Vagina (tissue), 2 donors: ENCODE measurements around the gene N4BP2L2. TPM values are rescaled to one million over a fixed set of nuclear protein-coding genes. Genes with fewer than 3 reads are reported as not detected.
"Not testable (repeated sequence)": the region's sequence is repeated elsewhere in the genome, so short reads cannot be mapped to it uniquely, and the experiment has no call there.

Experiments used
- DNase-seq, 2 donors: peaks; one replicate each; pipeline ENCODE4 v3.0.0-alpha.2; 2017; ENCODE audit errors: extremely low spot score in 2 of 2
- H3K27ac ChIP-seq: fragments of 200-600 bp; sonication (generic); one replicate; pipeline ENCODE4 v1.5.1; 2019
- H3K27me3 ChIP-seq: fragments of 200-600 bp; sonication (generic); one replicate; pipeline ENCODE4 v1.5.1; 2019
- H3K36me3 ChIP-seq, 2 donors: fragments of 200-600 bp; sonication (generic); one replicate each; pipeline ENCODE4 v1.5.1; 2017 to 2019
- H3K4me1 ChIP-seq: fragments of 200-600 bp; sonication (generic); one replicate; pipeline ENCODE4 v1.5.1; 2019
- H3K4me3 ChIP-seq, 2 donors: fragments of 200-600 bp; sonication (generic); 1 replicate in 1 of 2; 2 replicates in 1 of 2; pipeline ENCODE4 v1.5.1; 2016 to 2019
- H3K9me3 ChIP-seq: fragments of 200-600 bp; sonication (generic); one replicate; pipeline ENCODE4 v1.5.1; 2019
- CTCF ChIP-seq, 3 experiments: fragments of 450-650 bp in 2 of 3; fragments of 200-600 bp in 1 of 3; sonication (generic) in 1 of 3; IDR thresholded peaks; one replicate each; pipeline ENCODE4 v1.5.1; 2017 to 2019; ENCODE audit warnings: antibody characterized with exemption in 3 of 3, mild to moderate bottlenecking in 2 of 3, moderate library complexity in 2 of 3
- POLR2A ChIP-seq, 2 donors: fragments of 450-650 bp; IDR thresholded peaks; one replicate each; pipeline ENCODE4 v1.6.1; 2017; ENCODE audit warnings: antibody characterized with exemption in 2 of 2, mild to moderate bottlenecking in 2 of 2, moderate library complexity in 2 of 2
- POLR2AphosphoS5 ChIP-seq, 2 donors: sonication (generic); formaldehyde crosslinking; IDR thresholded peaks; one replicate each; pipeline ENCODE4 v1.9.0; 2017; ENCODE audit warnings: antibody characterized with exemption in 2 of 2, mild to moderate bottlenecking in 2 of 2, low read depth in 1 of 2; ENCODE audit not compliant: insufficient read depth in 1 of 2
- intact Hi-C: fragments of 100-400 bp; cut with DNase I; formaldehyde crosslinking; loops from one replicate; pipeline ENCODE4 v1.15.1; 2023
- total RNA-seq: library from RNA; depleted of rRNA; stranded (reverse); fragments of >200 nt; gene quantifications from one replicate; pipeline ENCODE4 v1.2.3, GENCODE V29; 2016

N4BP2L2 gene
- total RNA-seq, 1 donor from 2014 or later = 173 TPM

DNA sequence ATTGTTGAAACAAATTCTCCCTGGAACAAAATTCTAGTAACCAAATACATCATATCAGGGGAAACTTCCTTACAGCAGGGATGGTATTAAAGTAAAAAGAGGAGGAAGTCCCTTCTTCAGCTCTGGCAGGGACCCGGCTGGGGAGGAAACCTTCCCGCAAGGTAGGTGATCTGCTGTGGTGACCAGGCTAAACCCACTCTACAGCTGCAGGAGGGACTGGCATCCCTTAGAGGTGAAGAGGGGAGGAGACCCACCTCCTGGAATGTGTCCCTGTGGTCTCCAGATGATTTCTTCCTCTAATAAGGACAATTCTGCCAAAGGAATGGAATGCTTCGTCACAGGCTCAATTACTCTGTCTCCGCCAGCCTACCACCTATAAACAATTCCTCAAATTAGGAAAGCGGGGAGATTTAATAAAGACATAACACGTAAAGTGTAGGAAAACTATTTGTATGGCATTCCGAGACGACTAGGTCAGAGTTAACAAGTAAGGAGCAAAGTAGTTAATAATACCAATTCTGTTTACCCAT, 47.0 kb upstream of the N4BP2L2 start:
- H3K36me3 ChIP-seq = no peaks in the 10 kb centered on the region
- H3K4me3 ChIP-seq = peak overlapping the region; percentile 88 to 91
- peak overlapping the region; percentile 99 for H3K27ac ChIP-seq
- no peaks in the 10 kb centered on the region for H3K27me3 ChIP-seq
- TF ChIP-seq CTCF (IDR thresholded peaks at IDR 0.05) (no peak), POLR2A (IDR thresholded peaks at IDR 0.05) (no peak), POLR2AphosphoS5 (IDR thresholded peaks at IDR 0.05; ENCODE audit: insufficient read depth in 1 of 2, low read depth in 1 of 2) (no peak)
- intact Hi-C loops = loop anchor here (5.0 to 10.0 kb wide), 2 partner anchors 49 to 1137 kb away; no protein-coding TSS in a partner anchor
- H3K4me1 ChIP-seq = peaks cover 25% of the 10 kb centered on the region
- no peaks in the 10 kb centered on the region for H3K9me3 ChIP-seq
- DNase-seq = peak in 1 of 2 donors; percentile 88

- intact Hi-C loops = loop anchor here (10.0 kb wide), 1 partner anchor 52 kb away; no protein-coding TSS in a partner anchor
- no peak overlapping the region for H3K27ac ChIP-seq
These were observed 44.4 kb upstream of the N4BP2L2 start for GRCh38 chr13:32582991-32583390.

GRCh38 chr13:32582281-32582680, 43.7 kb upstream of the N4BP2L2 start:
- Histone ChIP-seq H3K4me3 (no peak overlapping the region), H3K27me3 (no peaks in the 10 kb centered on the region), H3K36me3 (no peaks in the 10 kb centered on the region), H3K4me1 (peaks cover 6% of the 10 kb centered on the region), H3K27ac (no peak overlapping the region), H3K9me3 (no peaks in the 10 kb centered on the region)
- intact Hi-C loops = loop anchor here (10.0 kb wide), 1 partner anchor 53 kb away; no protein-coding TSS in a partner anchor
- TF ChIP-seq POLR2AphosphoS5 (IDR thresholded peaks at IDR 0.05; ENCODE audit: insufficient read depth in 1 of 2, low read depth in 1 of 2) (no peak), POLR2A (IDR thresholded peaks at IDR 0.05) (no peak), CTCF (IDR thresholded peaks at IDR 0.05) (no peak)
- DNase-seq = no peak

More at GRCh38 chr13:32582991-32583390, 44.4 kb upstream of the N4BP2L2 start:
- no peaks in the 10 kb centered on the region for H3K27me3 ChIP-seq
- no peak for TF ChIP-seq POLR2AphosphoS5 (IDR thresholded peaks at IDR 0.05; ENCODE audit: insufficient read depth in 1 of 2, low read depth in 1 of 2)
- no peak for TF ChIP-seq CTCF (IDR thresholded peaks at IDR 0.05)
- no peaks in the 10 kb centered on the region for H3K9me3 ChIP-seq
- no peak for DNase-seq
- no peaks in the 10 kb centered on the region for H3K36me3 ChIP-seq
- peaks cover 6% of the 10 kb centered on the region for H3K4me1 ChIP-seq
- no peak overlapping the region for H3K4me3 ChIP-seq

GRCh38 chr13:32581177-32581786, 42.7 kb upstream of the N4BP2L2 start:
- peaks cover 6% of the 10 kb centered on the region for H3K4me1 ChIP-seq
- no peak for DNase-seq
- intact Hi-C loops = loop anchor here (10.0 kb wide), 1 partner anchor 54 kb away; no protein-coding TSS in a partner anchor
- no peaks in the 10 kb centered on the region for H3K27me3 ChIP-seq
- no peaks in the 10 kb centered on the region for H3K9me3 ChIP-seq
- H3K36me3 ChIP-seq = no peaks in the 10 kb centered on the region
- H3K27ac ChIP-seq = no peak overlapping the region
- no peak overlapping the region for H3K4me3 ChIP-seq
- no peak for TF ChIP-seq POLR2AphosphoS5 (IDR thresholded peaks at IDR 0.05; ENCODE audit: insufficient read depth in 1 of 2, low read depth in 1 of 2)
- peak in 2 of 3 experiments; percentile 16 to 37 for TF ChIP-seq CTCF (IDR thresholded peaks at IDR 0.05)

DNA sequence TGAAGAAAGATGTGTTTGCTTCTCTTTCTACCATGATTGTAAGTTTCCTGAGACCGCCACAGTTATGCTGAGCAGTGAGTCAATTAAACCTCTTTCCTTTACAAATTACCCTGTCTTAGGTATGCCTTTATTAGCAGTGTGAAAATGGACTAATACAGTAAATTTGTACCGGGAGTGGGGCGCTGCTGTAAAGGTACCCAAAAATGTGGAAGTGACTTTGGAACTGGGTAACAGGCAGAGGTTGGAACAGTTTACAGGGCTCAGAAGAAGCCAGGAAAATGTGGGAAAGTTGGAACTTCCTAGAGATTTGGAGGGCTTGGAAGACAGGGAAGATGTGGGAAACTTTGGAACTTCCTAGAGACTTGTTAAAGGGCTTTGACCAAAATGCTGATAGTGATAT, 38.4 kb upstream of the N4BP2L2 start:
- Histone ChIP-seq H3K27me3 (no peaks in the 10 kb centered on the region), H3K4me1 (no peaks in the 10 kb centered on the region), H3K9me3 (no peaks in the 10 kb centered on the region), H3K4me3 (no peak overlapping the region), H3K27ac (no peak overlapping the region), H3K36me3 (no peaks in the 10 kb centered on the region)
- TF ChIP-seq CTCF (IDR thresholded peaks at IDR 0.05) (no peak), POLR2AphosphoS5 (IDR thresholded peaks at IDR 0.05; ENCODE audit: insufficient read depth in 1 of 2, low read depth in 1 of 2) (no peak), POLR2A (IDR thresholded peaks at IDR 0.05) (no peak)
- no peak for DNase-seq
- intact Hi-C loops = no loop called here

GRCh38 chr13:32575687-32576086, 37.1 kb upstream of the N4BP2L2 start:
- DNase-seq, H3K27ac ChIP-seq, H3K4me1 ChIP-seq, H3K27me3 ChIP-seq, H3K36me3 ChIP-seq, H3K4me3 ChIP-seq, intact Hi-C loops, H3K9me3 ChIP-seq: not testable (repeated sequence)

GRCh38 chr13:32560842-32561241, 22.2 kb upstream of the N4BP2L2 start:
- intact Hi-C loops, H3K27me3 ChIP-seq, H3K9me3 ChIP-seq, H3K4me1 ChIP-seq, H3K27ac ChIP-seq, DNase-seq, H3K4me3 ChIP-seq, H3K36me3 ChIP-seq: not testable (repeated sequence)
